GM19463 (cell line): Measurements from ENCODE around the gene FEM1A.
"Not testable (repeated sequence)": the region's sequence is repeated elsewhere in the genome, so short reads cannot be mapped to it uniquely, and the experiment has no call there.

Experiments
- ATAC-seq: cut with Tn5 transposase; IDR thresholded peaks from one replicate; pipeline ENCODE4 v1.9.1; 2021; ENCODE audit warnings: mild to moderate bottlenecking, moderate library complexity; ENCODE audit not compliant: unreplicated experiment

The FEM1A gene

DNA sequence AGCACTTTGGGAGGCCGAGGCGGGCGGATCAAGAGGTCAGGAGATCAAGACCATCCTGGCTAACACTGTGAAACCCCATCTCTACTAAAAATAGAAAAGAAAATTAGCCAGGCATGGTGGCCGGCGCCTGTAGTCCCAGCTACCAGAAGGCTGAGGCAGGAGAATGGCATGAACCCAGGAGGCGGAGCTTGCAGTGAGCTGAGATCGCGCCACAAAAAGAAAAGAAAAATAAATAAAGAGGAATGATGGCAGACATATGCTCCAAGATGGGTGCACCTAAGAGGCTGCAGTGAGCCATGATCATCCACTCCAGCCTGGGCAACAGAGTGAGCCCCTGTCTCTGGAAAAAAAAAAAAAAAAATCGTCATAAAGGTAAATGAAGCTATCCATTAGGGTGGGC, 54.4 kb downstream of the FEM1A start:
- not testable (repeated sequence) for ATAC-seq

DNA sequence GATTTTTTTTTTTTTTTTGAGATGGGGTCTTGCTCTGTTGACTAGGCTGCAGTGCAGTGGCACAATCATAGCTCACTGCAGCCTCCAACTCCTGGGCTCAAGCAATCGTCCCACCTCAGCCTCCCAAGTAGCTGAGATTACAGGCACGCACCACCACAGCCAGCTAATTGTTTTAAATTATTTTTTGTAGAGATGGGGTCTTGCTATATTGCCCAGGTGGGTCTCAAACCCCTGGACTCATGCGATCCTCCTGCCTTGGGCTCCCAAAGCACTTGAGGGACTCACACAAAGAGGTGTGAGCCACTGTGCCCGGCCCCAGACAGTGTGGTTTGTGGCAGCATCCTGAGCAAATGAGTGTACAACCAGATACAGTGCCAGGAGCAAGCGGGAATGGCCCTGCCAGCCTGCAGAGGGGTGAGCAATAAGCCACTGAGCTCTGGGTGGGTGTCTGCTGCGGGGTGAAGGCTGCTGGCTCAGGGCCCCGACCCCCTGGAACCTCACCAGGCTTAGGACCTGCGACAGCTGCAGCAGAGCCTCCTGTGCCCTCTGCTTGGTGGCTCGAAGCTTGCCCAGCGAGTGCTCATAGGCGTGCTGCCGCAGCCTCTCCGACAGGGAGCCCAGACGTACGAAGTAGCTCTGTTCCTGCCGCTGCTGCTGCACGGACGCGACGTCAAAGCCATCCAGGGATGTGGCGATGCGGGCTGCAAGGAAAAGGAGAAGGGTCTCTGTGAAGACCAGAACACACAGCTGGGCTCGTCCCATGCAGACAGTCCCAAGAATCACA, 55.8 kb downstream of the FEM1A start:
- no peak for ATAC-seq

DNA sequence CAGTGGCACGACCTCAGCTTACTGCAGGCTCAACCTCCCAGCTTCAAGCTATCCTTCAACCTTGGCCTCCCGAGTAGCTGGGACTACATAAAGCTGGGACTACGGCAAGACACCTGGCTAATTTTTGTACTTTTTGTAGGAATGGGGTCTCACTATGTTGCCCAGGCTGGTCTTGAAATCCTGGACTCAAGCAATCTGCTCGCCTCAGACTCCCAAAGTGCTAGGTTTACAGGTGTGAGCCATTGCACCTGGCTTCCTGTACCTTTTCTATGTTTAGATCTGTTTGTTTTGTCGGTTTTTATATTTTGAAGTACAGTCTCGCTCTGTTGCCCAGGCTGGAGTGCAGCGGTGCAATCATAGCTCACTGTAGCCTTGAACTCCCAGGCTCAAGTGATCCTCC, 57.5 kb downstream of the FEM1A start:
- ATAC-seq = no peak
